K562 (cell line): Measurements from ENCODE around the gene CDAN1. TPM values are rescaled to one million over a fixed set of nuclear protein-coding genes. Genes with fewer than 3 reads are reported as not detected.
A peak's percentile ranks its signal among the peaks of the same experiment; 100 is the strongest.

ENCODE experiments used
- BHLHE40 ChIP-seq: IDR thresholded peaks from 2 replicates; pipeline ENCODE4 v1.6.1; 2011; ENCODE audit warnings: low read length, improper control_type of control experiment
- EP300 ChIP-seq: IDR thresholded peaks from 2 replicates; pipeline ENCODE4 v1.6.1; 2012; ENCODE audit warnings: low read length, improper control_type of control experiment
- ERF ChIP-seq: fragments of 450-650 bp; formaldehyde crosslinking; IDR thresholded peaks from 2 replicates; pipeline ENCODE4 v1.4.0; 2020; ENCODE audit warnings: mild to moderate bottlenecking, mixed read lengths
- GTF2A2 ChIP-seq: IDR thresholded peaks from 2 replicates; pipeline ENCODE4 v1.6.1; 2016; ENCODE audit warnings: mild to moderate bottlenecking, missing genetic modification characterization, missing compliant biosample characterization
- HIVEP1 ChIP-seq: fragments of 250-450 bp; sonication (Bioruptor Pico); IDR thresholded peaks from 2 replicates; pipeline ENCODE4 v1.4.0; 2020; ENCODE audit warnings: mild to moderate bottlenecking
- IFI16 ChIP-seq: fragments of 250-450 bp; sonication (Bioruptor Pico); IDR thresholded peaks from 2 replicates; pipeline ENCODE4 v2.1.2; 2022; ENCODE audit warnings: mild to moderate bottlenecking, inconsistent platforms
- MAFK ChIP-seq: IDR thresholded peaks from 2 replicates; pipeline ENCODE4 v1.6.1; 2011; ENCODE audit warnings: low read length, improper control_type of control experiment
- MXI1 ChIP-seq: IDR thresholded peaks from 2 replicates; pipeline ENCODE4 v1.6.1; 2011; ENCODE audit warnings: low read depth, mild to moderate bottlenecking, improper control_type of control experiment, low read length
- NR2F6 ChIP-seq: fragments of 450-650 bp; formaldehyde crosslinking; IDR thresholded peaks from 2 replicates; pipeline ENCODE4 v1.4.0; 2020; ENCODE audit warnings: mild to moderate bottlenecking
- PHTF2 ChIP-seq: fragments of 250-450 bp; sonication (Bioruptor Pico); IDR thresholded peaks from 2 replicates; pipeline ENCODE4 v1.5.0; 2021; ENCODE audit warnings: mild to moderate bottlenecking
- POLR2H ChIP-seq: IDR thresholded peaks from 2 replicates; pipeline ENCODE4 v1.6.1; 2016; ENCODE audit warnings: missing genetic modification characterization, low read depth, mild to moderate bottlenecking, control low read depth, missing compliant biosample characterization, moderate library complexity
- RBM17 ChIP-seq: fragments of 200-400 bp; formaldehyde crosslinking; IDR thresholded peaks from 2 replicates; pipeline ENCODE4 v1.6.1; 2017; ENCODE audit warnings: low read depth, mild to moderate bottlenecking, low read length, borderline replicate concordance
- STAT5B ChIP-seq: fragments of 250-450 bp; sonication (Bioruptor Pico); IDR thresholded peaks from 2 replicates; pipeline ENCODE4 v1.8.0; 2021; ENCODE audit warnings: mild to moderate bottlenecking, inconsistent platforms
- TGIF2 ChIP-seq: sonication (generic); formaldehyde crosslinking; IDR thresholded peaks from 2 replicates; pipeline ENCODE4 v1.8.1; 2022; ENCODE audit warnings: mild to moderate bottlenecking, missing genetic modification reagents, moderate library complexity
- ZBTB40 ChIP-seq, 2 experiments: fragments of 450-650 bp in 1 of 2; sonication (generic) in 1 of 2; formaldehyde crosslinking in 1 of 2; IDR thresholded peaks; 2 replicates each; pipeline versions ENCODE4 v1.7.1 to v1.9.0; 2016 to 2022; ENCODE audit warnings: inconsistent platforms in 1 of 2, mild to moderate bottlenecking in 1 of 2, missing genetic modification reagents in 1 of 2
- ZFP30 ChIP-seq: fragments of 250-450 bp; sonication (Bioruptor Pico); IDR thresholded peaks from 2 replicates; pipeline ENCODE4 v1.8.0; 2022; ENCODE audit warnings: moderate library complexity, mild to moderate bottlenecking, inconsistent platforms, borderline replicate concordance
- ZNF140 ChIP-seq: fragments of 250-450 bp; sonication (Bioruptor Pico); IDR thresholded peaks from 2 replicates; pipeline ENCODE4 v1.8.0; 2021; ENCODE audit warnings: moderate library complexity, mild to moderate bottlenecking, inconsistent platforms
- ZNF395 ChIP-seq: fragments of 200-800 bp; sonication (Bioruptor generic); IDR thresholded peaks from 2 replicates; pipeline ENCODE4 v1.6.1; 2017; ENCODE audit warnings: missing genetic modification characterization, missing compliant biosample characterization
- ZNF76 ChIP-seq: fragments of 250-450 bp; sonication (Bioruptor Pico); IDR thresholded peaks from 2 replicates; pipeline ENCODE4 v1.4.0; 2020; ENCODE audit warnings: mild to moderate bottlenecking, moderate library complexity, borderline replicate concordance
- polyA plus RNA-seq, 8 experiments: library from polyadenylated mRNA; depleted of rRNA in 4 of 8; stranded (reverse) in 5 of 8; unstranded in 3 of 8; fragments of >200 nt; fragmentation: Nextera tagmentation in 2 of 8; fragmentation: Illumina TruSeq in 1 of 8; extraction: Ambion mirVana in 2 of 8; extraction: Trizol in 1 of 8; gene quantifications; 2 replicates each; pipeline versions ENCODE4 v1.2.1 to v1.2.3, GENCODE V29; 2011 to 2014; ENCODE audit warnings: inconsistent platforms in 1 of 8, missing spikeins in 1 of 8
- total RNA-seq, 7 experiments: library from RNA; depleted of rRNA in 6 of 7; stranded (reverse); fragments of >200 nt in 6 of 7; fragmentation: Illumina TruSeq in 2 of 7; extraction: Trizol in 2 of 7; gene quantifications; 2 replicates each; pipeline versions ENCODE4 v1.2.1 to v1.2.3, GENCODE V29; 2011 to 2021; ENCODE audit warnings: low replicate concordance in 1 of 7

The CDAN1 gene
- total and polyA plus RNA-seq, 9 of the 15 experiments (the other 6 are each of a cell fraction or from before 2014, with no cell fraction given): 1.6 to 34.4 (median 13.8) TPM

GRCh38 chr15:42736793-42737528 lies at the start of gene CDAN1 (continued):
- TF ChIP-seq ZNF76 (CRISPR knock-in tag) (0 out of 2 replicates have a peak, but pooled peaks have one; percentile 52), GTF2A2 (tag) (no peak), EP300 (peak; percentile 44), TGIF2 (no peak), POLR2H (tag) (no peak; the same call in 1 of the 2 replicates), NR2F6 (CRISPR knock-in tag) (no peak), STAT5B (CRISPR knock-in tag) (no peak), RBM17 (no peak), MXI1 (no peak; the same call in 1 of the 2 replicates), BHLHE40 (no peak; the same call in 1 of the 2 replicates), IFI16 (CRISPR knock-in tag) (no peak), ERF (CRISPR knock-in tag) (peak; percentile 11; the same call in 1 of the 2 replicates), HIVEP1 (CRISPR knock-in tag) (no peak), ZNF395 (CRISPR knock-in tag) (no peak), ZFP30 (CRISPR knock-in tag) (no peak), PHTF2 (CRISPR knock-in tag) (no peak), ZNF140 (CRISPR knock-in tag) (no peak), ZBTB40 (IDR thresholded peaks at IDR 0.05) (no peak), ZBTB40 (CRISPR knock-in tag; IDR thresholded peaks at IDR 0.05) (no peak), MAFK (no peak)
